SHP77 (cell line): ENCODE results near the gene TMEM163.

Experiments
- DNase-seq, 2 experiments: peaks; one replicate each; lab custom pipeline; 2025; lab: John Stamatoyannopoulos, UW

Gene TMEM163

DNA sequence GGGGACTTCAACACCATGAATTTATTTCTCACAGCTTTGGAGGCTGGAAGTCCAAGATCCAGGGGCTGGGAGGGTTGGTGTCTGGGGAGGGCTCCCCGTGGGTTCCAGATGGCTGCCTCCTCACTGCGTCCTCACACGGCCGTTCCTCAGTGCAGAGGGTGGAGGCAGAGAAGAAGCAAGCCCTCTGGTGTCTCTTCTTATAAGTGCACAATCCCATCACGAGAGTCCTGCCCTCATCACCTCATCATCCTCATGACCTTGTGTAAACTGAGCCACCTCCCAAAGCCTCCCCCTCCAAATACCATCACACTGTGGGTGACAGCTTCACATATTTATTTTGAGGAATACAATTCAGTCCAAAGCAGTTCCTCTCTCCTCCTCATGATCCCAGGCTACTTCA is 26.3 kb downstream of the TMEM163 start:
- no peak for DNase-seq

DNA sequence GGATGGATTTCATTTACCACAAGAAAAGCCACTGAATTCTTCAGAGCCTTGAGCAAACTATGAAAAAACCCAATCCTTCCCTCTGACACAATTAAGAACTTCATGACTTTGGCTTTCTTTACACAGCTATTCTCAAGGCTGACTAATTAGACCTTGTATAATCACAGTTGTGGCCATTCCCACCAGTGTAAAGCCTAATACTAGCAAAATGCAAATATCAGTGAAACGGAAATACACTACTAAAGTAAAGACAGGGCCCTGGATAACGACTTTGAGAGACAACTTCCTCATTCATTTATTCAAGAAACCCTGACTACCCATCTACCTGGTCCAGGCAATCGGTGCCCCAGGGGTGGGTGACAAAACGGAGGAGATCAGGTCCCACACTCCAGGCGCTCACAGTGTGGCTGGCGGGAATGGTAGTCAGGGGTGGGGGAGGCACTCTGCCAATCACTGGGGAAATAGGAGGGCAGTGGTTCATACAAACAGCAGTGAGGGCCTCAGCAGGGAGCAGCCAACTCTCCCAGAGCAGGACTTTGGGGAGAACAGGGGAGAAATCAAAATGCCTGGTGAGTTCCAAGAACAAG is 28.1 kb downstream of the TMEM163 start:
- DNase-seq, result no peak

DNA sequence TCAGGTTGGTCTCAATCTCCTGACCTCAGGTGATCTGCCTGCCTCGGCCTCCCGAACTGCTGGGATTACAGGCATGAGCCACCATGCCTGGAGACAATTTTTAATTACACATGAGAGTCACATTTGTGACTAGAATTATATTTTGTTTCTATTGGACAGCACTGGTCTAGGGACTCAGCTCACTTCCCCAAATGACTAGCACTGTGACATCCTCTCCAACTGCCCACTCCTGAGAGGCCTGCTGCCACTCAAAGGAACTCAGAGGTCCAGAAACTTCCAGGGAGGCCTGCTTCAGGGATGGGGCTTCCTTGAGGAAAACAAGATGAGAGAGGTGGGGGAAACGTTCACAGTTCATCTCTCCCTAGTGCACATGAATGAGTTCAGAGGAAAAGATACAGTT is 29.5 kb downstream of the TMEM163 start:
- no peak for DNase-seq

DNA sequence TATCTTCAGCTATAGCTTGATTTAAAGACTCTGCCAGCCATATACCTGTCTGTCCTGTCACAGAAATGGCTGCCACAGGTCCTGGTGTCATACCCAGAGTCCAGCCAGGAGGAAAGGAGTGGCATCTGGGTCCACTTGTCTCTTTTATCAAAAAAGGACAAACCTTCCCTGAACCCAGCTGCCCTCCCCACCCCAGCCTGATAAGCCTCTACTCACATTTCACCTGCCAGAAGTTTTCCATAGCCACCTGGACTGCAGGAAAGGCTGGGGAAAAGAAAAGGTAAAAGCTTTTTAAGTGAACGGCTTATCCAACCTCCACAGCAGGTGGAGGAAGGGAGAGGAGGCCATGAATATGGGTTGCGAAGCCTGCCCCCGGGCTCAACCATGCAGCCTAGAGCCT is 32.8 kb downstream of the TMEM163 start:
- DNase-seq, result no peak

DNA sequence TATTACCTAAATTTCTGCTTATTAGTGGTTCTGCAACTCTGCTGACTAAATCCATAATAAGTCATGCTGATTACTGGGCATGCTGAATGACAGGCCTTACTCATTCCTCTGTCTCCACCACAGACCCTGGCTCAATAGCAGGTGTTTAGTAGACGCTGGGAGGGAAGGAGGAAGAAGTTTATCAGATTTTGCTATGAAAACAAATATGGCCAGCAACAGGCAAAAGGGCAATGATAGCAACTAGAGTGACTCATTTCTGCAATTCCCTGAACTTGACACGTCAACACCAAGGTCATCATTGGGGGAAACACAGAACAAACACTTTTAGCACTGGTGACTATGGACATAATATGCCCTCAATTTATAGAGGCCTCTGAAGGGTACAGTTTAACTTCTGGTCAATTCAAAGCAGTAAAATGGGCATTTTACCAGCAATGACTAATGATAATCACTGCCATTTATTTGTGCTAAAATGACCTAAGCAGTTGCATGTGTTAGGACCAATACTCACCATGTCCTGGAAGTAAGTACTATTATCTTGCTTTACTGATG is 35.2 kb downstream of the TMEM163 start:
- DNase-seq, result no peak

DNA sequence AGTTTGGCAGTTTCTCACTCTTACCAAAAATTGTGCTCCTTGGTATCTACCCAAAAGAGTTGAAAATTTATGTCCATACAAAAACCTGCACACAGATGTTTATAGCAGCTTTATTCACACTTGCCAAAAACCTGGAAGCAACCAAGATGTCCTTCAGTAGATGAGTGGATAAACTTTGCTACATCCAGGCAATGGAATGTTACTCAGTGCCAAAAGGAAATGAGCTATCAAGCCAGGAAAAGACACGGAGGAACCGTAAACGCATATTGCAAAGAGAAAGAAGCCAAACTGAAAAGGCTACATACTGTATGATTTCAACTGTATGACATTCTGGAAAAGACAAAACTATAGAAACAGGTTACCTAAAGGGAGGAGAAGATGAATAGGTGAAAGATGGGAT is 36.1 kb downstream of the TMEM163 start:
- DNase-seq, result no peak

DNA sequence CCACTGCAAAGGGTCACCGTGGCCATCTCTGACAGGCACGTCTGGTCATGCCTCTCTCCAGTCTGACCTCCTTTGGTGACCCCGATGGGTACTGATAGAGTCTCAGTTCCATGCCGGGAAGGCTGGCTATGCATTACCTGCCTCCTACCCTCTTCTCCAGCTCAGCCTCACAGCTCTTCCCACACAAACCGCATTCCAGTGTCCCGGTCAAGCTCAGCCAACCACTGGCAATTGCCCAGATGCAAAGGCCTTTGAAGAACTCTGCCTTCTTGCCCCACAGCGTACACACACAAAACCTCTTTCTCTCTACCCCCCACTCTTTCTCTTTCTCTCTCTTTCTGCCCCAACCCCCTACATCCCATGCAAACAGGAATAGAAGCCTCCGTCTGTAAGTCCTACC is 37.6 kb downstream of the TMEM163 start:
- no peak for DNase-seq

DNA sequence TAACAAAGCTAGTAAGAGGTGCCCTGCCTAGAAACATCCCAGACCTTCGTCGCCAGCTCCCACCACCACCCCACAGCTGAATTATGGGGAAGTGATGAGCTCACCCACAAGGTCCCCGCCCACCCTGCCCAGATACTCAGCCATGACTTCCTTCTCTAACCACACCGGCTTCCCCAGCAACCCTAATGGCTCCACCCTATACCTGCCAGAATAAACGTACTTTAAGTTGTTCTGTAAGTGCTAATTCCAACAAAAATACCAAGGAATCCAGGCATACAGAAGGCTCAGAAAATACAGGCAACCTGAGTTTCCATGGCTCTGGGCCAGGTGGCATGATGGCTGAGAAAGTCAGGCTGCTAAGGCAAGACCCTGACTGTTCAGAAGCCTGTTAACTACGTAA is 39.1 kb downstream of the TMEM163 start:
- DNase-seq, result no peak

DNA sequence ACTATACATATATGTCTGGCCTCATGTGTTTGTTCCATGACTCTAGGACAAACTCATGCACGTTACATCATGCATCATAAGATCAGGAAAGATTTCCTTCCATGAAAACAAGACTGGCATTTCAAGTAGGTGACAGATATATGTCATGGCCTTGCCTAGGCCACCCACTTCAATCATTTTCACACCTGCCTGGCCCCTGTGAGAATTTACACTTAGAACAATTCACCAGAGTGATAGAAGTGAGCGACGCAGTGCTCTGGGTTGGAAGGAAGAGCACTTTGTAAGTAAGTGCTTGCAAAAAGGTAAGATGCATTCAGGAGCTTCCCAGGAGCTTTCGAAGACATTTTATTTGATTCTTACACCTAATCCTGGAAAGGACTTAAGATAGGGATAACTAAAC is 39.5 kb downstream of the TMEM163 start:
- no peak for DNase-seq

DNA sequence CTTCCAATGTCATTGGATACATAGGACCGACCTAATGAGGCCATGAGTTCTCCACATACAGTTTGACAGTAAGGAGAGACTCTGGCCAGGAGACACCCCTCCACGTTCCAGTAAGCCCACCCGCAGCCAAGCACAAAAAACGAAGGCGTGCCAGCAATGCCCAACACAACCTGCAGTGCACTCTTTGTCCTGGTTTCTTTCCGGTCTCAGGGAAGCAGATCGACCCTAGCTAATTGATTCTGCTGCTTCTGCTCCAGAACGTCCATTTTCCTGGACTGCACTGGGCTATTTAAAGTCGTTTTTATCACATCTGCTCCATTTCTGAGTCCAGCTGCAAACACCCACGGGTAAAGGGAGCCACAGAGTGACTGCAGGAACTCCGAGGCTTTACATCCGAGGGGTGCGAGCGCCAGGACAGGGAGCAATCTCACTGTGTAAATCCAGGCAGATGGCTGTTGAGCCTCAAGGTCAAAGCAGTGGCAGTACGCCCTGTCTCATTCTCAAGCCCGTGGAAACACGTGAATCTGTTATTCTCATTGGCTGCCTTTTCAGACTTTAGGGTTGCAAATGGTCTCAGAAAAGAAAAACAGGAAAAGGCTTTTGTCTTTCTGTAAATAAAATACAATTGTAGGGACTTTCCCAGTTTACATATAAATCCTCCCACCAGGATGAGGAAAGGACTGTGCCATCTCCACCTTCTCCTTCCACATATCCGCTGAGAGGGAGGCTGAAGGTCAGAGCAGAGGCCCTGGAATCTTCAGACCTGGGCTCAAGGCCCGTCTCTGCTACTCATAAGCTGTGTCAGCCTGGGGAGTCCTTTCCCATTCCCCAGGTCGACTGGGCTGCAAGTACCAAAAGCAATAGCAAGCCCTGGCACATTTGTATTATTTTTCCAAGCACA is 40.7 kb downstream of the TMEM163 start:
- peak; percentile 7 to 23 for DNase-seq

DNA sequence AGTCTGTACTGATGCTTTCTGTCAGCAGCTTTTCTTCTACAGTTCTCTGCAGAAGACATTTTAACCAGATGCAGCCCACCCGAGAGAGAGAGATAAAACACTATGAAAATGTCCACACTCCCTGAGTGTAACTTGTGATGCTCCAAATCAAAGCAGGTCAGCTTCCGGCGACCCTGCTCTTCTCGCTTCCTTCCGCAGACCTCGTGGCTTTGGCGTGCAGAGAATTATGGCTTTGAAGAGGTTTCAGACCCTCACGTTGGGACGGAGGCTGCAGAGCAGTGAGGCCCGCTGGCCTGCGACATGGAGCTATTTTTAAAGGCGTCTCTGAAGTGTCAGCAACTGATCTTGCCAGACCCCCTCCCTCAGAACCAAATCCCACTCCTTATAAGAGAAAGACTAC is 41.8 kb downstream of the TMEM163 start:
- no peak for DNase-seq

DNA sequence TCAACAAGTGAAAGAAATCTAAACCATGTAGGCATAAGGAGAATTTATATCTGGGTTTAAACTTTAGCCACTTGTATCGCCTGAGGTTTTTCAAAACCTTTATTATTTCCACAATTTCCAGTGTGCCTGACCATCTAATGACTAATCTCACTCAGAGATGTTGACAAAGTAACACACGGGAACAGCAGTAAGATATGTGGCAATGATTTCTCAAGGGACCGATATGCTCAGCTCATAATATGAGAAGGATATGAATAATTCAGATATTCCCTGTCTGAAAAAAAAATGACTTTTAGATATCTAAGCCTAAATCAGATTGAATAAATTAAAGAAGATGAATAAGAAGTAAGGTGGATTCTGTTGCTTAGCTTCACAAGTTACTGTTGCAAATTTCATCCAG is 43.5 kb downstream of the TMEM163 start:
- no peak for DNase-seq

DNA sequence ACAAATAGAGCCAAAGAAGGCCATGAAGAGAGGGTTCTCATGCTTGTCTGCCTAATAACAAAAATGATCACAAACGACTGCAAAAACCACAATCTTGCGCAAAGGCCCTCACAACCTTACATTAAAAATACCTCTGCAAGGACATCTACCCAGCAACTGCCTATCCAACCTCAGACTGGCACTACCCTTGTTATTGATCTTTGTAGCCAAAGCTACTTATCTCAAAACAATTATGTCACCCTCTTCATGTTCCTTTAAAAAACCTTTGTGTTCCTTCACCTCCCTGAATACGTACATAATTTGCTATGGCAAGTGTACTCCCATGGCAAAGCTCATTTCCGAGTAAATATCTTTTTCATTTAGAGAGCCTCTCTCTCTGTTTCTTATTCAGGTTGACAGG is 44.1 kb downstream of the TMEM163 start:
- DNase-seq, result no peak

DNA sequence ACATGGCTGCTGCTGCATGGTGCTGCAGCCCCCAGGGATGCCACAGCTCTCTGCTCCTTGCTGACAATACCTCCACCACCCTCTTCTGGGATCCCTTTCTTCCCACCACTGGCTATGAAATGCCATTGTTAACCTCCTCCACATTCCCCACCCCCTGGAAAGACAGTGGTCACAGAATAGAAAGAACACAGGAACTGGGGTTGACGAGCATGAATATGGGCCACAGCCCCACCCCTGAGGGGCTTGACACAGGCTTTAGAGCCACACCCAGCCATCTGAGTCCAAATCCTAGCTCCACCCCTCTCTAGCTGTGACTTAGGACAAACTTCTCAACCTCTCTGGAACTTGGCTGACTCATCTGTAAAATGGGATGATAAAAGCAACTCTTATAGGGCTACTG is 47.3 kb downstream of the TMEM163 start:
- no peak for DNase-seq

DNA sequence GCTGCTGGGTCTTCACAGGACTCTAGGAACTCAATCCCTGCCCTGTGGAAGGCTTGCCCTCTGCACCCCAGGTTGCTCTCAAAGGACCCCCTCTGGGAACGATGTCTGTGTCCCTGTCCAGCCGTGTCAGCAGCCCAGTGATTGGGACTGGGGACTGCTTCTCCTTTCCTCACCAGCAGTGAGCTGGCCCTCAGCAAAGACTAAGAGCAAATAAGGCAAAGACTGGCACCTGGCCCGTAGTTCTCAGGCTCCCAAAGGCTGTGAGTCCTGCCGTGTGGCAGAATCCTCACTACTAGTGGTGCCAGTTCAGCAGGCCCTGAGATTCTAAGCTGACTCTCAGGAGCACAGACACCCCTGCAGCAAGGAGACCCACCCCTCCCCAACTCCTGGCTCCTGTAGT is 47.8 kb downstream of the TMEM163 start:
- DNase-seq, result peak in 1 of 2 experiments; percentile 44

DNA sequence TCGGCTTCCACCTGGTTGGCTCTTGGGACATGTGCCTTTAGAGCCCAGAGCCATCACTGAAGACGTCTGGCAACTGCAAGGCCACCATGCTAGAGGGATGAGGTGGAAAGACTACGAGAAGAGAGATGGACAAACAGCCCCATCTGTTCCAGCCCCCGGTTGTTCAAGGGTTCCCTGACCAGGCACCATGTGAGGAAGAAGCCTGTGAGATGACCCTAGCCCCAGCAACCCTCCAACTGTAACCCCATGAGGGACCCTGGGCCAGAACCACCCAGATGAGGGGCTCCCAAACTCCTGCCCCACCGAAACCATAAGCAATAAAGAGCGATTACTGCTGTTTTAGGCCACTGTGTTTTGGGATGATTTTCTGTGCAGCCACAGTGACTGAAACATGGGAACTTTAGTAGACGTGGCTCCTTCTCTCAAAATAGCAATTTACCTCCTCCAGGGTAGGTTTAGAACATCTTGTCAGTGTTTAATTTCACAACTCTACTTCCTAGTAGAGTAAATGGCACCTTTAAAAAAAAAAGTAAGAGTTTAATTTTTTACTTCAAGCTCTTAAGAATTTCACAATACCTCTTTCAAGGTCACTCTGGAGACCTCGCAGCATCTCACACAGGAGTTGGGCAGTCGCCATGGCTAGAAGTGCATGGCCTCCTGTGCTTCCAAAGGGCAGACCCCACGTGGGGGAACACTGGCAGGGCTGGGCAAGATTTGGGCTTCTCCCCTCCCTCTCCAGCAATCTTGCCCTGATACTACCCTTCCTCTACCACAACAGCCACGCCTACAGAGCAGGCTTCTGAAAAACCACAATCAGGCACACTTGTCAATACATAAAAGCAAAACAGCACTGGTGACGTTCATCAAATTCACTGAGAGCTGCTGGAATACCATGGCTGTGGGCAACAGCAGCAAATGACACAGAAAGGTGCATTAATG is 48.8 kb downstream of the TMEM163 start:
- no peak for DNase-seq

DNA sequence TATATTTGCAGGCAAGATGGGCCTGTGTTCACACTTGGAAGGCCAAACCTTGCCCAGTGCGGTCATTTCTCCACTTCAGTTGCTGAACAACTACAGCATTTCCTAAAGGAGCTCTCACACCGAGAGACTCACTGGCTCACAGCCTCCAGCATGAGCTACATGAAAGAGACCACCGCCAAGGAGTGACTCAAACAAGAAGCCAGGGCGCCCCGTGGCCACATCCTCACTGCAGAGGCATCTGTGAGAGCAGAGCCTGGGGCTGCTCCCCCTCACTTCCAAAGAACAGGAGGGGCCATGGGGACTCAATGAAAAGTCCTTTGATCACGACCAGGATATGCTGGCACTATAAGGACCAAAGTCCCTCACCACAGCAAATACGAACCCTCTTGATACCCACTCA is 50.0 kb downstream of the TMEM163 start:
- DNase-seq, result no peak

DNA sequence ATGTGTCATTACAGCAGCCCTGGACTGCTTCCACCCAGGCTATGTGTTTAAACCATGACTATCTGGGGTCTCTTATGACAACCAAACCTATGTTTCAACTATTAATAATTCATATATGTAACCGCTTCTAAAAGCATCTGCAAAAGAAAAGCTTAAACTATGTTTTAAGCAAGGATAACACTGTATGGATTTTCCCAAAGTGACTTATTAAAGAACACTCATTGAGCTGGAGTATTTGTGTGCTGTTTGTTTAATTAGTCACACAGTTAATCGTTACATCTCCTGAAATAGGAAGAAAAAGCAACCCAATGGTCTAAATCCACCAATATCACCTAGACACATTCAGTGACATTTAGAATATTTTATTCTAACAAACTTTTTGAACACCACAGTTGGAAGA is 51.3 kb downstream of the TMEM163 start:
- no peak for DNase-seq

DNA sequence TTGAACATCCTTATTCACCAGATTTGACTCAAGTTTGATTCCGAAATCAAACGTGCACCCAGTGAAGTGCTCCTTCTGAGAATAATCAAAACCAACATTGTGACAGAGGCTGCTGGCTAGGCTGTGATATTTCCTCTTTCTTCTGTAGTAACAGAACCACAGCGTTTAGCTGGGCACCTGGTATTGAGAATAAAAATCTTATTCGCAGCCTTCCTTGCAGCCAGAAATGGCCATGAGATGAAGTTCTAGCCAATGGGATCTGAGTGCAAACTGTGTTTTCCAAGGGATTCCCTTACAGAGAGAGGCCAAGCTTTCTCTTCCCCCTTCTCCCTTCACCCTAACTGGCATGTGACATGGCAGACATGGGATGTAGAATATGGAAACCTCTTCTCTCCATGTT is 51.7 kb downstream of the TMEM163 start:
- DNase-seq, result no peak

DNA sequence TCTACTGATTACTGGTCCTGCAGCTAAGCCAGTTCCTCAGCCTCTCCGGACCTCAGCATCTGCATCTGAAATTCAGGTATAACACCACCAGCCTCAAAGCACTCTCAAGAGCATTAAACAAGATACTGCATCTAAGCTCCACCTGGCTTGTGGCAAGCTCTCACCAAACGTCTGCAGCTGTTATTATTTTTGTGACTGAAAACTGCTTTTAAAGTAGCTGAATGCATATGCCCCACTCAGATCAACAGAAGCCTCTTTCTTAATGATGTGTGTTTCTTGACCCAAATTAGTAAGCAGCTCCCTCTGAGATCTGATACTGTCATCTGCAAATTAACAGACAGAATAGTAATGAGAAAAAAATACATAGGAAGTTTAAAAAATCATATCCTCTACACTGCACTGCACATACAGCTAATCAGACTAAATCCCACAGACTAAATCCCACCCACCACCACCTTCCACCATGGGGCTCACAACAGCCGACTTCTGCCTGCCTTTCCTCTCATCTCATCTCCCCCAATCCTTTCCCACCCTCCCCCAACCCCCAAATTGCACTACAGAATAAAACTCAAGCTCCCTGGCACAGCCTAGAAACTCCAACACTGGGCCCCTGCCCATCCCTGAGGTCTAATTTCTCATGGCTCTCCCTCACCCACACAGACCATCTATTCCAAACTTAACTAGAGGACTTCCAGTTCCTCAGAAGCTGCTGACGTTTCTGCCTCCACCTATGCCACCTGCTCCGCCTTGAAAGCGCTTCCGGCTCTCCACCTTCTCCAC is 52.9 kb downstream of the TMEM163 start:
- no peak for DNase-seq
